LNCaP clone FGC (cell line): Measurements from ENCODE around the gene MINDY4B.

Experiments used
- DNase-seq: peaks from one replicate; pipeline ENCODE4 v3.0.0-alpha.2; 2011; ENCODE audit warnings: low read depth
- H3K4me3 ChIP-seq: 2 replicates; pipeline ENCODE4 v1.5.1; 2011; ENCODE audit warnings: mild to moderate bottlenecking, low read depth, low read length, control low read depth
- CTCF ChIP-seq: IDR thresholded peaks from 2 replicates; pipeline ENCODE4 v1.5.1; 2012; ENCODE audit warnings: mild to moderate bottlenecking; ENCODE audit not compliant: control insufficient read depth, insufficient read depth; ENCODE audit errors: extremely low read depth

The MINDY4B gene

GRCh38 chr3:150930839-150931238 is 25.6 kb upstream of the MINDY4B start:
- TF ChIP-seq CTCF: no peak
- H3K4me3 ChIP-seq: no peak overlapping the region
- no peak for DNase-seq

- no peak for TF ChIP-seq CTCF
- no peak for DNase-seq
- no peak overlapping the region for H3K4me3 ChIP-seq
Observed at GRCh38 chr3:150928234-150928633, 23.0 kb upstream of the MINDY4B start.

GRCh38 chr3:150926328-150926727 is 21.1 kb upstream of the MINDY4B start:
- no peak for DNase-seq

GRCh38 chr3:150925751-150926201 is 20.5 kb upstream of the MINDY4B start:
- no peak overlapping the region for H3K4me3 ChIP-seq
- TF ChIP-seq CTCF: peak; percentile 85
- peak; percentile 2 for DNase-seq

More at GRCh38 chr3:150926328-150926727, 21.1 kb upstream of the MINDY4B start:
- TF ChIP-seq CTCF: no peak
- no peak overlapping the region for H3K4me3 ChIP-seq

GRCh38 chr3:150922611-150923010 is 17.4 kb upstream of the MINDY4B start:
- H3K4me3 ChIP-seq: no peak overlapping the region
- TF ChIP-seq CTCF: no peak
- peak; percentile 7 for DNase-seq

- TF ChIP-seq CTCF: no peak
- DNase-seq: no peak
- no peak overlapping the region for H3K4me3 ChIP-seq
Observed at GRCh38 chr3:150921209-150921608, 16.0 kb upstream of the MINDY4B start.

GRCh38 chr3:150920236-150920635 is 15.0 kb upstream of the MINDY4B start:
- no peak overlapping the region for H3K4me3 ChIP-seq
- TF ChIP-seq CTCF: no peak
- DNase-seq: no peak
